MM.1S (cell line): ENCODE results near the gene BARX2.

Experiments used
- DNase-seq: peaks from one replicate; pipeline ENCODE4 v3.0.0-alpha.2; 2015
- H2AFZ ChIP-seq: fragments of 300-600 bp; sonication (generic); 2 replicates; pipeline ENCODE4 v1.6.0; 2016; ENCODE audit warnings: antibody characterized with exemption, low read length
- H3F3A ChIP-seq: fragments of 300-600 bp; sonication (generic); 2 replicates; pipeline ENCODE4 v1.6.1; 2016; ENCODE audit warnings: mild to moderate bottlenecking, antibody characterized with exemption, low read length, moderate library complexity, mixed read lengths; ENCODE audit not compliant: insufficient read depth
- H3K27ac ChIP-seq: fragments of 300-600 bp; sonication (generic); 2 replicates; pipeline ENCODE4 v1.5.1; 2016; ENCODE audit warnings: mild to moderate bottlenecking, low read length
- H3K27me3 ChIP-seq: fragments of 300-600 bp; sonication (generic); replicated peaks from 2 replicates; pipeline ENCODE4 v1.6.0; 2016; ENCODE audit warnings: low read length; ENCODE audit not compliant: insufficient read depth
- H3K36me3 ChIP-seq: fragments of 300-600 bp; sonication (generic); replicated peaks from 2 replicates; pipeline ENCODE4 v1.6.1; 2016; ENCODE audit warnings: mild to moderate bottlenecking, low read length, mixed read lengths; ENCODE audit not compliant: insufficient read depth
- H3K4me1 ChIP-seq: fragments of 300-600 bp; sonication (generic); 2 replicates; pipeline ENCODE4 v1.6.1; 2016; ENCODE audit warnings: low read length, mixed read lengths
- H3K4me2 ChIP-seq: fragments of 300-600 bp; sonication (generic); 2 replicates; pipeline ENCODE4 v1.6.0; 2016; ENCODE audit warnings: low read depth, low read length
- H3K4me3 ChIP-seq: fragments of 300-600 bp; sonication (generic); 2 replicates; pipeline ENCODE4 v1.5.1; 2016; ENCODE audit warnings: low read length, mixed read lengths
- H3K79me2 ChIP-seq: fragments of 300-600 bp; sonication (generic); 2 replicates; pipeline ENCODE4 v1.6.1; 2016; ENCODE audit warnings: mixed run types, low read length, mixed read lengths
- H3K9ac ChIP-seq: fragments of 300-600 bp; sonication (generic); 2 replicates; pipeline ENCODE4 v1.6.1; 2016; ENCODE audit warnings: low read length, mixed read lengths
- H3K9me2 ChIP-seq: fragments of 300-600 bp; sonication (generic); replicated peaks from 2 replicates; pipeline ENCODE4 v1.6.1; 2016; ENCODE audit warnings: mild to moderate bottlenecking, low read length, mixed read lengths; ENCODE audit not compliant: insufficient read depth
- H3K9me3 ChIP-seq: fragments of 300-600 bp; sonication (generic); replicated peaks from 2 replicates; pipeline ENCODE4 v1.6.1; 2016; ENCODE audit warnings: mild to moderate bottlenecking, low read length, mixed read lengths; ENCODE audit not compliant: insufficient read depth
- H4K20me1 ChIP-seq: fragments of 300-600 bp; sonication (generic); 2 replicates; pipeline ENCODE4 v1.6.1; 2016; ENCODE audit warnings: mild to moderate bottlenecking, low read length, moderate library complexity, mixed read lengths; ENCODE audit not compliant: insufficient read depth
- CTCF ChIP-seq: fragments of 300-600 bp; sonication (generic); IDR thresholded peaks from 2 replicates; pipeline ENCODE4 v1.5.1; 2016; ENCODE audit warnings: antibody characterized with exemption, low read length, mixed read lengths
- EZH2 ChIP-seq: fragments of 300-600 bp; sonication (generic); optimal IDR thresholded peaks from 2 replicates; pipeline ENCODE3; 2017; ENCODE audit warnings: low read depth, mild to moderate bottlenecking, antibody characterized with exemption, low read length, mixed read lengths
- EZH2phosphoT487 ChIP-seq: fragments of 300-600 bp; sonication (generic); IDR thresholded peaks from 2 replicates; pipeline ENCODE4 v1.6.1; 2018; ENCODE audit warnings: antibody characterized with exemption, low read length

Gene BARX2

DNA sequence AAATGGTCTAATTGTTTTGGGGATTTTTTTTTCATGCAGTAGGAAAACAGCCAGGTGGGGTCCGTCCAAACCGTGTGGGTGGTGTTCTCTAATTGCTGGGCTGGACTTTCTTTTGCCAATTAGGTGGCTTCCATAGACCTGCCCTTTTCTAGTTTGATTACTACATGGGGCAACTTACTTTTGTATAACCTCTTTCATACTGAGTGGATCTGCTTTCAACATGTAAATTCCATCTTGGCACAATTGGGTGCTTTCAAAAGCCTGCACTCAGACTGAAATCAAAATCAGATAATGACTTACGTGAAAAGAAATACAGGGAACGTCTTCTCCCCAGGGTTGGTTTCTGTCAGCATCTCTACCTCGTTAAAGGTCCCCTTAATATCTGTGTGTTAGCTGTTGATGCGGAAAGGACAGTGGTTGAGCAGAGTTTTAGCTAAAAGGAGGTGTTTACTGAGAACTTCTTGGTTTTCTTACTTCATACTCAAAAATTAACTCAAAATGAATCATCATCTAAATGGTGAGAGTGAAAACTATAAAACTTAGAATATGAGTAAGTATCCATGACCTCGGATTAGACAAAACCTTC lies 72.1 kb downstream of the BARX2 start:
- H3K4me1 ChIP-seq = no peaks in the 10 kb centered on the region
- H3K36me3 ChIP-seq = peaks cover 23% of the 10 kb centered on the region
- H3K4me3 ChIP-seq = no peak overlapping the region
- H3K27ac ChIP-seq = no peak overlapping the region
- no peaks in the 10 kb centered on the region for H4K20me1 ChIP-seq
- no peaks in the 10 kb centered on the region for H3K9me3 ChIP-seq
- peaks cover 81% of the 10 kb centered on the region for H3K79me2 ChIP-seq
- H2AFZ ChIP-seq = no peak overlapping the region
- DNase-seq = no peak
- no peaks in the 10 kb centered on the region for H3K27me3 ChIP-seq
- H3F3A ChIP-seq = no peaks in the 10 kb centered on the region
- no peaks in the 10 kb centered on the region for H3K9me2 ChIP-seq
- H3K9ac ChIP-seq = no peak overlapping the region
- TF ChIP-seq CTCF (no peak), EZH2 (no peak), EZH2phosphoT487 (no peak)
- no peak overlapping the region for H3K4me2 ChIP-seq

DNA sequence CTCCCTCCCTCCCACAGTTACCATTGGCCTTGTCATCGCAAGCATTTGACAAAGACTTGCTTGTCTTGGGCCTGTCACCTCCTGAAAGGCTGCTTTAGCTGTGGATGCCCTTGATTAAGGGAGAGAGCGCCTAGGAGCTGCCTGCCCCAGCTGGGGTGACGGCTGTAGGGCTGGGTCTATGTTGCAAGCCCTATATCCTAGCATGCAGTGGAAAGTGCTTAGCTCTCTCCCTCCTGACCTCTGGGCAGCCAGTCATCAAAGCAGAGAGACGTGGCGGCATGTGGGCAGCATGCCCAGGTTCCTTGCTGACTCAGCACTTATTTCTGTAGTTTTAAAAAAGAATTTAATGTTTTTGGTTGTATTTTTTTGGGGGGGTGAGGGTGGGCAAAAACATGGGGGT lies 75.9 kb downstream of the BARX2 start:
- Histone ChIP-seq H4K20me1 (no peaks in the 10 kb centered on the region), H3K36me3 (peaks cover 10% of the 10 kb centered on the region), H2AFZ (no peak overlapping the region), H3K9ac (no peak overlapping the region), H3K9me3 (no peaks in the 10 kb centered on the region), H3K4me3 (no peak overlapping the region), H3K27ac (no peak overlapping the region), H3F3A (peaks cover 3% of the 10 kb centered on the region; the same call in 1 of the 2 replicates), H3K9me2 (no peaks in the 10 kb centered on the region), H3K4me2 (no peak overlapping the region), H3K27me3 (no peaks in the 10 kb centered on the region), H3K4me1 (no peaks in the 10 kb centered on the region), H3K79me2 (peaks cover 46% of the 10 kb centered on the region)
- DNase-seq = no peak
- no peak for TF ChIP-seq CTCF

- DNase-seq = no peak
- peaks cover 3% of the 10 kb centered on the region for H3F3A ChIP-seq
- no peaks in the 10 kb centered on the region for H3K9me3 ChIP-seq
- TF ChIP-seq EZH2 (no peak), EZH2phosphoT487 (no peak), CTCF (no peak)
- H3K27me3 ChIP-seq = no peaks in the 10 kb centered on the region
- no peak overlapping the region for H3K9ac ChIP-seq
- no peak overlapping the region for H3K27ac ChIP-seq
- H3K9me2 ChIP-seq = no peaks in the 10 kb centered on the region
- no peak overlapping the region for H2AFZ ChIP-seq
- H3K79me2 ChIP-seq = peaks cover 28% of the 10 kb centered on the region
- H3K36me3 ChIP-seq = peaks cover 10% of the 10 kb centered on the region
- H3K4me3 ChIP-seq = no peak overlapping the region
- H3K4me2 ChIP-seq = no peak overlapping the region
- H3K4me1 ChIP-seq = no peaks in the 10 kb centered on the region
- H4K20me1 ChIP-seq = no peaks in the 10 kb centered on the region
These were observed 77.7 kb downstream of the BARX2 start for GRCh38 chr11:129453293-129453721.
